Placental epithelial cell (primary cell): ENCODE data around the gene HTRA1. TPM values are rescaled to one million over a fixed set of nuclear protein-coding genes. Genes with fewer than 3 reads are reported as not detected.

Experiments used
- small RNA-seq: library from RNA; depleted of rRNA; stranded (forward); fragments of <200 nt; gene quantifications from one replicate; pipeline ENCODE3, GENCODE V24; 2012
- total RNA-seq: library from RNA; depleted of rRNA; stranded (reverse); fragments of >200 nt; gene quantifications from 2 replicates; pipeline ENCODE4 v1.2.3, GENCODE V29; 2012

HTRA1 gene
- total RNA-seq: 0.11 and 1.6 TPM in 2 replicates

GRCh38 chr10:122461367-122461728 lies at the start of gene HTRA1:
Gene HTRA1 (plus strand): TSS chr10:122461553. CDS start chr10:122461653, 100 bp downstream.

GRCh38 chr10:122454603-122455080 lies 6.7 kb upstream of the HTRA1 start, which contains the start of gene ARMS2:
Gene ARMS2 (plus strand): TSS chr10:122454653. CDS start chr10:122454728, 75 bp downstream.

GRCh38 chr10:122560279-122560804 lies 99.0 kb downstream of the HTRA1 start, which contains the start of gene DMBT1:
Gene DMBT1 (plus strand): TSS chr10:122560754. CDS start chr10:122560771, 17 bp downstream.

Small RNAs within 50 kb of the gene (small RNA-seq; reads per million reads assigned to genes)
- 0.29 reads per million, percentile 5 among the genes with 10 or more reads in this experiment for gene MIR3941

Other genes with a start within 250 kb of the HTRA1 start
- gene BTBD16, start 190.3 kb upstream of the HTRA1 start, total RNA-seq: not detected in 2 replicates
- 22.8 and 35.0 TPM in 2 replicates for gene PLEKHA1, start 86.8 kb upstream of the HTRA1 start, total RNA-seq
- not detected in 2 replicates for gene ARMS2, start 6.9 kb upstream of the HTRA1 start, total RNA-seq
- not detected in 2 replicates for gene DMBT1, start 99.2 kb downstream of the HTRA1 start, total RNA-seq
- not detected in 2 replicates for gene C10orf120, start 238.3 kb downstream of the HTRA1 start, total RNA-seq